Measurements from ENCODE around the gene PDIA6. TPM values are rescaled to one million over a fixed set of nuclear protein-coding genes. Genes with fewer than 3 reads are reported as not detected.

Gene PDIA6
- total RNA-seq, 4 donors from 2014 or later, result 35.2 to 90.3 (median 66.3) TPM

- H3K27ac ChIP-seq, result no peak overlapping the region
- H3K36me3 ChIP-seq, result no peaks in the 10 kb centered on the region
- H3K9me3 ChIP-seq, result no peaks in the 10 kb centered on the region
- H3K27me3 ChIP-seq, result peaks cover 10% of the 10 kb centered on the region
- H3K4me1 ChIP-seq, result peaks cover 0 to 8% (median 2%) of the 10 kb centered on the region in 4 donors
- TF ChIP-seq, protein P1, sequence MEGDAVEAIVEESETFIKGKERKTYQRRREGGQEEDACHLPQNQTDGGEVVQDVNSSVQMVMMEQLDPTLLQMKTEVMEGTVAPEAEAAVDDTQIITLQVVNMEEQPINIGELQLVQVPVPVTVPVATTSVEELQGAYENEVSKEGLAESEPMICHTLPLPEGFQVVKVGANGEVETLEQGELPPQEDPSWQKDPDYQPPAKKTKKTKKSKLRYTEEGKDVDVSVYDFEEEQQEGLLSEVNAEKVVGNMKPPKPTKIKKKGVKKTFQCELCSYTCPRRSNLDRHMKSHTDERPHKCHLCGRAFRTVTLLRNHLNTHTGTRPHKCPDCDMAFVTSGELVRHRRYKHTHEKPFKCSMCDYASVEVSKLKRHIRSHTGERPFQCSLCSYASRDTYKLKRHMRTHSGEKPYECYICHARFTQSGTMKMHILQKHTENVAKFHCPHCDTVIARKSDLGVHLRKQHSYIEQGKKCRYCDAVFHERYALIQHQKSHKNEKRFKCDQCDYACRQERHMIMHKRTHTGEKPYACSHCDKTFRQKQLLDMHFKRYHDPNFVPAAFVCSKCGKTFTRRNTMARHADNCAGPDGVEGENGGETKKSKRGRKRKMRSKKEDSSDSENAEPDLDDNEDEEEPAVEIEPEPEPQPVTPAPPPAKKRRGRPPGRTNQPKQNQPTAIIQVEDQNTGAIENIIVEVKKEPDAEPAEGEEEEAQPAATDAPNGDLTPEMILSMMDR (IDR thresholded peaks at IDR 0.05), result no peak
- no peak for TF ChIP-seq POLR2AphosphoS5 (IDR thresholded peaks at IDR 0.05)
- no peak for TF ChIP-seq POLR2A (IDR thresholded peaks at IDR 0.05)
- TF ChIP-seq EP300 (IDR thresholded peaks at IDR 0.05; ENCODE audit: low read depth), result no peak
- no peak for DNase-seq
- in situ Hi-C loops (cut with MboI; ENCODE audit: low pct_ligation_motif_present in 1 of 4, low pct_unique_long_range_greater_than_20kb in 1 of 4, low sequenced_read_pairs in 3 of 4) (loop anchor here in 3 of 4 donors (25.0 kb wide), 2 partner anchors 586 to 611 kb away; no protein-coding TSS in a partner anchor), intact Hi-C loops (cut with DNase I; ENCODE audit: low total_unique reads) (no loop called here)
- H3K4me3 ChIP-seq, result no peak overlapping the region
- 43 to 71% methylated on average over 3 to 8 of the region's 8 CpGs for WGBS, 2 donors (ENCODE audit: low coverage in 1 of 2)
Observed at GRCh38 chr2:10826625-10827024, 14.0 kb upstream of the PDIA6 start.

- Histone ChIP-seq H3K27ac (no peak overlapping the region), H3K36me3 (no peaks in the 10 kb centered on the region), H3K27me3 (peaks cover 10% of the 10 kb centered on the region), H3K4me3 (no peak overlapping the region), H3K4me1 (peaks cover 0 to 8% (median 2%) of the 10 kb centered on the region in 4 donors), H3K9me3 (no peaks in the 10 kb centered on the region)
- TF ChIP-seq POLR2AphosphoS5 (IDR thresholded peaks at IDR 0.05), result no peak
- TF ChIP-seq, protein P1 (IDR thresholded peaks at IDR 0.05), result no peak
- no peak for TF ChIP-seq EP300 (IDR thresholded peaks at IDR 0.05; ENCODE audit: low read depth)
- no peak for TF ChIP-seq POLR2A (IDR thresholded peaks at IDR 0.05)
- intact Hi-C loops (cut with DNase I; ENCODE audit: low total_unique reads), result no loop called here
- DNase-seq, result no peak
- in situ Hi-C loops (cut with MboI; ENCODE audit: low pct_ligation_motif_present in 1 of 4, low pct_unique_long_range_greater_than_20kb in 1 of 4, low sequenced_read_pairs in 3 of 4), result loop anchor here in 3 of 4 donors (25.0 kb wide), 2 partner anchors 586 to 611 kb away; no protein-coding TSS in a partner anchor
- WGBS, 2 donors (ENCODE audit: low coverage in 1 of 2), result 60 to 83% methylated on average over 7 to 8 of the region's 8 CpGs
Observed at GRCh38 chr2:10826026-10826425, 13.4 kb upstream of the PDIA6 start.

DNA sequence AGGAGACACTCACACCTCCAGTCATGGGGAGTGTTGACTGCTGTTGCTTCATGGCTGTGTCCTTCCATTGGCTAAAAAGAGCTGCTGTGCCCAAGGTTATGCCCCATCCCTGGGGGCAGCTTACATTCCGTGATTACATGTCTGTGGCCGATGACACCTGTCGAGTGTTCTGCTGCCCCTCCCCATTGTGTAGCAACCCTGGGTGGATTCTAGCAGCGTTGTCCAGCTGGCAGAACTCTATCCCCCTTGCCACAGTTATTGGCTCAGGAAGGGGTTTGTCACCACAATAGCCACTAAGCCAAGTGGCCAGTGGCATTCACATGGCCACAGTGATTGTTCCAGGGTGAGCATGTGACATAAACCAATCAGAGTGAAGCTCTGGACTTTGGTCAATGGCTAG, 11.6 kb upstream of the PDIA6 start:
- no peak for DNase-seq
- 92% methylated on average over 4 of the region's 4 CpGs; no CpG with 5 or more reads in 1 of the 2 donors for WGBS, 2 donors (ENCODE audit: low coverage in 1 of 2)
- in situ Hi-C loops (cut with MboI; ENCODE audit: low pct_ligation_motif_present in 1 of 4, low pct_unique_long_range_greater_than_20kb in 1 of 4, low sequenced_read_pairs in 3 of 4), result no loop called here

DNA sequence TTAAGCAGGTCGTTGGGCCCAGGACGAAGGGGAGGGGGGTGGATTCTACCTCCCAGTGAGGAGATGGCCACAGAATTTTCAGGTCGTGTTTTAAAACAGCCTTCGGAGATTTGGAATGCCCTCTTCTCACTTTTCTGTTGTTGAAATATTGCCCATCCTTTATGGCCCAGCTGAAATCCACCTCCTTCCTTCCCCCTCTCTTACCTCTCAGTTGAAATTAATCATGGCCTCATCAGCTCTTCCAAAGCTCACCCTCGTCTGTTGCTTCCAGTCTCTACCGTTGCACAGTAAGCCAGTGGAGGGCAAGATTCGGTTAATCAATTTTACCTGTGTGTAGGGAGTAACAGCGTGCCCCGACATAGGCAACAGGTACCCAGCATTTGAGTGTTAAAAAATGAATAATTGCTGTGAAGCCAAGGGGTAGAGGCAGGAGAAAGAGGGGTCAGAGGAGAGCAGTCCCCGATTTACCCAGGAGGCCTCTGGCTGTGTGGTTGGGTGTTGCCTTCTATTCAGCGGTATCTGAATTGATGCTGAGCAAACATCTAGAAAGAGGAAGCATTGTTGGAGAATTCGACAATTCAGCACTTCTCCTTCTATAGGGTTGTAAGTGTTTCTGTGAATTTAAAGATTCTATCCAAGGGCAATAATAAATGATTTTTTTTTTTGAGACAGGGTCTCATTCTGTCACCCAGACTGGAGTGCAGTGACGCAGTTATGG, 8.6 kb upstream of the PDIA6 start:
- Histone ChIP-seq H3K36me3 (no peaks in the 10 kb centered on the region), H3K4me3 (no peak overlapping the region), H3K27ac (no peak overlapping the region), H3K27me3 (no peaks in the 10 kb centered on the region), H3K4me1 (no peaks in the 10 kb centered on the region), H3K9me3 (no peaks in the 10 kb centered on the region)
- intact Hi-C loops (cut with DNase I; ENCODE audit: low total_unique reads) (no loop called here), in situ Hi-C loops (cut with MboI; ENCODE audit: low pct_ligation_motif_present in 1 of 4, low pct_unique_long_range_greater_than_20kb in 1 of 4, low sequenced_read_pairs in 3 of 4) (no loop called here)
- TF ChIP-seq, protein P1 (IDR thresholded peaks at IDR 0.05), result no peak
- TF ChIP-seq POLR2AphosphoS5 (IDR thresholded peaks at IDR 0.05) (no peak), EP300 (IDR thresholded peaks at IDR 0.05; ENCODE audit: low read depth) (no peak), POLR2A (IDR thresholded peaks at IDR 0.05) (no peak)
- WGBS, 2 donors (ENCODE audit: low coverage in 1 of 2), result 51 to 68% methylated on average over 12 to 13 of the region's 13 CpGs
- DNase-seq, result no peak

More for the DNA sequence above, 11.6 kb upstream of the PDIA6 start:
- Histone ChIP-seq H3K4me3 (no peak overlapping the region), H3K9me3 (no peaks in the 10 kb centered on the region), H3K27me3 (no peaks in the 10 kb centered on the region), H3K4me1 (no peaks in the 10 kb centered on the region), H3K36me3 (no peaks in the 10 kb centered on the region), H3K27ac (no peak overlapping the region)
- TF ChIP-seq, protein P1 (IDR thresholded peaks at IDR 0.05), result no peak
- TF ChIP-seq POLR2AphosphoS5 (IDR thresholded peaks at IDR 0.05), result no peak
- TF ChIP-seq POLR2A (IDR thresholded peaks at IDR 0.05), result no peak
- TF ChIP-seq EP300 (IDR thresholded peaks at IDR 0.05; ENCODE audit: low read depth), result no peak
- intact Hi-C loops (cut with DNase I; ENCODE audit: low total_unique reads), result no loop called here
